ENCODE data around the gene RAD51C. TPM values are rescaled to one million over a fixed set of nuclear protein-coding genes. Genes with fewer than 3 reads are reported as not detected.

The RAD51C gene
- total and polyA plus RNA-seq, 9 of the 15 experiments (the other 6 are each of a cell fraction or from before 2014, with no cell fraction given): 93.9 to 341 (median 135) TPM

- DNase-seq (ENCODE audit: extremely low read depth in 1 of 4, low spot score in 3 of 4) (no peak), FAIRE-seq (no peak), ATAC-seq (no peak)
- Histone ChIP-seq H4K20me1 (replicated peaks; ENCODE audit: control insufficient read depth, insufficient read depth, low read length) (no peaks in the 10 kb centered on the region), H3K4me3 (no peak overlapping the region), H3K4me2 (ENCODE audit: insufficient read depth, low read length) (no peak overlapping the region), H3K9me1 (ENCODE audit: control insufficient read depth, insufficient read depth, low read length) (no peaks in the 10 kb centered on the region), H3K36me3 (ENCODE audit: control insufficient read depth, insufficient read depth, low read length) (no peaks in the 10 kb centered on the region), H3K9ac (ENCODE audit: insufficient read depth in 1 of 2, low read depth in 2 of 2, low read length in 2 of 2) (peak overlapping the region in 1 of 2 experiments; percentile 53; a peak in 1 of 4 replicates), H3K4me1 (replicated peaks in 1 of 2; ENCODE audit: control insufficient read depth in 2 of 2, insufficient read depth in 2 of 2, low read length in 2 of 2) (peaks cover 12 to 14% of the 10 kb centered on the region in 2 experiments; a peak in 4 of 5 replicates), H3K27me3 (ENCODE audit: control insufficient read depth in 2 of 2, insufficient read depth in 2 of 2, low read length in 2 of 2) (no peaks in the 10 kb centered on the region), H2AFZ (ENCODE audit: low read depth, low read length) (no peak overlapping the region), H3K27ac (ENCODE audit: extremely low read depth, low read depth, low read length) (no peak overlapping the region), H3K9me3 (replicated peaks; ENCODE audit: control insufficient read depth, insufficient read depth, low read depth, low read length) (no peaks in the 10 kb centered on the region), H3K79me2 (ENCODE audit: control insufficient read depth, insufficient read depth, low read length) (no peaks in the 10 kb centered on the region)
- intact Hi-C loops (cut with micrococcal nuclease) (no loop called here), in situ Hi-C loops (cut with MboI) (no loop called here)
- no peak for TF ChIP-seq RUNX1 (IDR thresholded peaks at IDR 0.05; ENCODE audit: low read depth)
- peak in 1 of 3 experiments; percentile 62; a peak in 2 of 6 replicates for TF ChIP-seq ZBTB11 (CRISPR knock-in tag; IDR thresholded peaks at IDR 0.05)
- no peak for TF ChIP-seq RAD51 (IDR thresholded peaks at IDR 0.05; ENCODE audit: borderline replicate concordance, low read depth)
- POLR2A ChIA-PET: interaction anchor here (4.0 to 11.2 kb wide), 3 partner anchors 10 to 31 kb away, joined by 88 to 281 read pairs (median 97); no protein-coding TSS in a partner anchor
- no TSS peak for BruUV-seq (replicated peaks)
- CTCF ChIA-PET (ENCODE audit: low intra/inter-chr PET ratio): no interaction called here
- WGBS (ENCODE audit: insufficient coverage, low coverage, missing lambda C conversion rate): 86% methylated on average over 26 of the region's 26 CpGs
Measured at GRCh38 chr17:58661499-58661898, 30.9 kb upstream of the RAD51C start.

Measured in K562 (cell line).